Measurements from ENCODE around the gene ST6GALNAC4.
A peak's percentile ranks its signal among the peaks of the same experiment; 100 is the strongest.

The ST6GALNAC4 gene

GRCh38 chr9:127858041-127858512 is 58.8 kb downstream of the ST6GALNAC4 start:
- no peak overlapping the region for H3K4me3 ChIP-seq (ENCODE audit: low read depth, low read length)
- no peaks in the 10 kb centered on the region for H3K36me3 ChIP-seq (ENCODE audit: control insufficient read depth in 2 of 2, insufficient read depth in 1 of 2, low read length in 2 of 2)
- TF ChIP-seq ZBTB10 (tag by site-specific recombination; IDR thresholded peaks at IDR 0.05) (no peak), GFI1B (tag by site-specific recombination; IDR thresholded peaks at IDR 0.05) (no peak), KLF9 (tag by site-specific recombination; IDR thresholded peaks at IDR 0.05; ENCODE audit: low read depth) (no peak), KLF16 (tag by site-specific recombination; IDR thresholded peaks at IDR 0.05) (no peak), ZNF792 (tag by site-specific recombination; IDR thresholded peaks at IDR 0.05) (no peak), ZNF48 (tag by site-specific recombination; IDR thresholded peaks at IDR 0.05) (no peak), HOXD13 (CRISPR knock-in tag; IDR thresholded peaks at IDR 0.05; ENCODE audit: borderline replicate concordance) (no peak), SCRT2 (tag by site-specific recombination; IDR thresholded peaks at IDR 0.05) (no peak), PRDM10 (tag by site-specific recombination; IDR thresholded peaks at IDR 0.05) (peak; percentile 55), ZNF23 (tag by site-specific recombination; IDR thresholded peaks at IDR 0.05; ENCODE audit: borderline replicate concordance) (no peak), SP2 (tag by site-specific recombination; IDR thresholded peaks at IDR 0.05) (no peak), ZNF610 (tag by site-specific recombination; IDR thresholded peaks at IDR 0.05; ENCODE audit: borderline replicate concordance) (no peak), ZNF335 (tag by site-specific recombination; conservative IDR thresholded peaks at IDR 0.05) (peak; percentile 58)
- H3K4me1 ChIP-seq (ENCODE audit: control insufficient read depth, insufficient read depth, low read length) = no peaks in the 10 kb centered on the region
- no peak overlapping the region for H3K27ac ChIP-seq (ENCODE audit: extremely low read depth, low read depth, low read length)
- CTCF ChIA-PET = interaction anchor here (1.0 to 3.6 kb wide), 2 partner anchors 12 kb away, joined by 8 to 18 read pairs; no protein-coding TSS in a partner anchor
- H3K9me3 ChIP-seq (ENCODE audit: control insufficient read depth, insufficient read depth, low read depth, low read length) = no peaks in the 10 kb centered on the region
- POLR2A ChIA-PET = no interaction called here
